Measurements from ENCODE around the gene UMOD.

The UMOD gene

DNA sequence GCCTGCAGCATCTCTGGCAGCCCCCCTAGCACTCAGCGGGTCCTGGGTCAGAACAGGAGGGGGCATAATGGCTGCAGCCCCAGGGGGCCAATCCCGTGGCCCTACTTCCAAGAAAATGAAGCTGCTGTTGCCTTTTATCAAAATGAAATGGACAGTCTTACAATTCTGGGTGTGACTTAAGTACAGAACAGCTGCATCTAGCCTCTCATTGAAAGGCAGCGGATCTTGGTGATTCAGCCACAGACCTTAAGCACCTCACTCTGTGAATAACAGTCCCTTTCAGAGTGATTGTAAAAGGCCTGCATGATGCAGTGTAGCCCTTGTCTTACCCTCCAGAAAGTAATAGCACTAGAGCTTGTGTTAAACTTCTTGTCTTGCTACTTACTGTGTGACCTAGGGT, 11.5 kb upstream of the UMOD start:
- no peak for DNase-seq (ENCODE audit: low read depth in 1 of 2, low spot score in 1 of 2)

DNA sequence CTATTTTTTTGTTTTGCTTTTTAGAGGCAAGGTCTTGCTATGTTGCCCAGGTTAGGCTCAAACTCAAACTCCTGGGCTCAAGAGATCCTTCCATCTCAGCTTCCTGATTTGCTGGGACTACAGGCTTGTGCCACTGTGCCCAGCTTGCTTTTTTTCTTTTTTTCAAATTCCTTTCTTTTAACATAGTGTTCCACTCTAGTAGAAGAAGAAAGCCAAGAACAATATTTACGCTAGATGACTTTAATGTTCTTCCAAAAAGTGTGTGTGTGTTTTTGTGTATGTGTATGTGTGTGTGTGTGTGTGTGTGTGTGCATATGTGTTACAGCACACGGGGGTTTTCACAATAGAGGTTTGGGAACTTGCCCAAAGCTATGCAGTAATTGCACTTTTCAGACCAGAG, 10.7 kb upstream of the UMOD start:
- no peak for DNase-seq (ENCODE audit: low read depth in 1 of 2, low spot score in 1 of 2)

DNA sequence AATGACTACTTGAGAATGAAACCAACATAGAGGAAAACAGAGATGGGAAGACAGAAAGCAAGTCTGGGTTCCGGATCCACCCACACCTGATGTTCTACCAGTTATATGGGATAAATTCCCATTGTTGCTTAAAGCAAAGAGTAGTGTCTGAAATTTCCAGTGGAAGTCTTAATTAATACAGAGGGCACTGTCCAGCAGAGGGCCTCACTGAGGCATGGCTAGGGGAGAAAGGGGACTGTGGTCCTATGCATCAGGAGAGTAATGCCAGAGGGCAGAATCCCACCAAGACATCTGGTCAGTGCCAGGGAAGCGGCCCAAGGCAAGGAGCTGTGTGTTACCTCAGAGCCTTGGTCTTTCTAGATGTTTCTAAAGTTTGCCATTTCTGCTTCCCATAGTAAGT, 7.5 kb upstream of the UMOD start:
- no peak for DNase-seq (ENCODE audit: low read depth in 1 of 2, low spot score in 1 of 2)

DNA sequence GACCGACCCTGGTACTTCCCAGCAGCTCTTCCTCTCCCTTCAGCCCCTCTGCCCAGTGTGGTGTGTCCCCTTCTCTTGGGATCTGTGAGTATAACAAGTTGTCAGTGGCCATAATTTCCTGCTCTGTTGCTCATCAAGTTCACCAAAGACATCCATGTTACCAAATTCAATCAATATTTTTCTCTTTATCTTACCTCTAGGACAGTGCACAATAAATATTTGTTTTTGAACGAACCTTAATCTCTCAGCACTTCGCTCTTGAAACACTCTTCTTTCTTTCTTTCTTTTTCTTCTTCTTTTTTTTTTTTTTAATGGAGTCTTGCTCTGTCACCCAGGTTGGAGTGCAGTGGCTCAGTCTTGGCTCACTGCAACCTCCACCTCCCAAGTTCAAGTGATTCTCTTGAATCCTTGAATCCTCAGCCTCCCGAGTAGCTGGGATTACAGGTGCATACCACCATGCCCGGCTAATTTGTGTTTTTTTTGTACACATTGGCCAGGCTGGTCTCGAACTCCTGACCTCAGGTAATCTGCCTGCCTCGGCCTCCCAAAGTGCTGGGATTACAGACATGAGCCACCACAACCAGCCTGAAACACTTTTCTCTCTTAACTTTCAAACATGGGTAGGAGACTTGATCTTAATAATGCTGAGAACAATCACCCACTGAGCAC, 2.7 kb upstream of the UMOD start:
- no peak for DNase-seq (ENCODE audit: low read depth in 1 of 2, low spot score in 1 of 2)

DNA sequence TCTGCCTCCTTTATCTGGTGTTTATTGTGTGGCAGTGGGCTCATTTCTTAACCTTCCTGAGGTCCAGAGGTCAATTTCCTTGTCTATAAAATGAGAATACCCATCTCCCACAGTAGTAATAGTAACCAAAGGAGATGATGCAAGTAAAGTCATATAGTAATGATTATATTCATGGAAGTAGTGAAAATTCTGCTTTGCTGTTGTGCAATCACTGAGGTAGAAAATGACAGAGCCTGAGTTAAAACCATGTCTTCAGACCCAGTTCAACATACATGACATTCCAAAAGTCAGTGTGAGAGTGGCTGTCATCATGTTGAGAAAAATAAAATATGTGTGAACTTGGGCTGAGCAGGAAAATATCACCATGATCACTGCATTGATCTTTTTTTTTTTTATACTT, 864 bp upstream of the UMOD start:
- no peak for DNase-seq (ENCODE audit: low read depth in 1 of 2, low spot score in 1 of 2)

DNA sequence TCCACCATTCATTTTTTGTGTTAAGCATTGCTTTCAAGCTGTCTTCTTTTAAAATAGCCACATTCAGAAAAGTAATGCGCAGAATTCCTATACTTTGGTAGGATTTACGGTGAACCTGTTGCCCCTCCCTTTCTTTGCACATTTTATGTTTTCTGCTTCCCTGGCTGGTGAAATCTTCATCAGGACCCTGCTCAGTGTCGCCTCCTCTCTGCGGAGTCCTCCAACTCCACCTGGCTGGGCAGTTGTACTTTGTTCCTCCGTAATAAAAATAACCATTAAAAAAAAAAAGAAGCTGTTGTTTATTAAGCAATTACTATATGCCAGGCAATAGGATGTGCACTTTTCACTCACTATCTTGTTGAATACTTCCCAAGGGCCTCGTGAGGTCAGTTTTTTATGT, 2.9 kb downstream of the UMOD start:
- DNase-seq (ENCODE audit: low read depth in 1 of 2, low spot score in 1 of 2): no peak

DNA sequence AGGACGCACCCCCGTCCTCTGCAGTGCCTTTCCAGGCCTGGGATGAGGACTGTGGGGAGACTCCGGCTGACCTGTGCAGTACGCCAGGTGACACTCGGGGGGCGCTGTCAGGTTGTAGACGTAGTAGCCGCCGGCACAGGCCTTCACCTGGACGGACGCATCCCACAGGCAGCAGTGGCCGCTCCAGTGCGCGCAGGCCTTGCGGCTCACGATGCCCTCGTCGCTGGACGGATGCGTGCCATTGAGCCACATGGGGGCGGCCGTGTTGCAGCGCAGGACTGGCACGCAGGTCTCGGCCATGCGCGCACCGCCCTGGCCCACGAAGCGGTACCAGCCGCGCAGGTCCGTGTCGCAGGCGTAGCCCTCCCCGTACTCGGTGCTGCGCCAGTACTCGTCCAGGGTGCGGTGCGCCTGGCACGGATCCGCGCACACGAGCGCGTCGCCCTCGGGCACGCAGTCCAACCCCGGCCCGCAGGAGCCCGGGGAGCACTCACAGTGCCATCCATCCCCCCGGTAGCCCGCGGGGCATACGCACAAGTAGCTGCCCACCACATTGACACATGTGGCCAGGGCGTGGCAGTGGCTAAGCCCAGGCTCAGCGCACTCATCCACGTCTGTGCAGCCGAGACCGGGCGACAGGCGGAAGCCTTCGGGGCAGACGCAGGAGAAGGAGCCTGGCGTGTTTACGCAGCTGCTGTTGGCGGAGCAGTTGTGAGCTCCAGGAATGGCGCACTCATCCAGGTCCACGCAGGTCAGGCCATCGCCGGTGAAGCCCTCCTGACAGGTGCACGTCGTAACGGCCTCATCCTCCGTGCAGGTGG, 3.9 kb downstream of the UMOD start:
- DNase-seq (ENCODE audit: low read depth in 1 of 2, low spot score in 1 of 2): no peak

DNA sequence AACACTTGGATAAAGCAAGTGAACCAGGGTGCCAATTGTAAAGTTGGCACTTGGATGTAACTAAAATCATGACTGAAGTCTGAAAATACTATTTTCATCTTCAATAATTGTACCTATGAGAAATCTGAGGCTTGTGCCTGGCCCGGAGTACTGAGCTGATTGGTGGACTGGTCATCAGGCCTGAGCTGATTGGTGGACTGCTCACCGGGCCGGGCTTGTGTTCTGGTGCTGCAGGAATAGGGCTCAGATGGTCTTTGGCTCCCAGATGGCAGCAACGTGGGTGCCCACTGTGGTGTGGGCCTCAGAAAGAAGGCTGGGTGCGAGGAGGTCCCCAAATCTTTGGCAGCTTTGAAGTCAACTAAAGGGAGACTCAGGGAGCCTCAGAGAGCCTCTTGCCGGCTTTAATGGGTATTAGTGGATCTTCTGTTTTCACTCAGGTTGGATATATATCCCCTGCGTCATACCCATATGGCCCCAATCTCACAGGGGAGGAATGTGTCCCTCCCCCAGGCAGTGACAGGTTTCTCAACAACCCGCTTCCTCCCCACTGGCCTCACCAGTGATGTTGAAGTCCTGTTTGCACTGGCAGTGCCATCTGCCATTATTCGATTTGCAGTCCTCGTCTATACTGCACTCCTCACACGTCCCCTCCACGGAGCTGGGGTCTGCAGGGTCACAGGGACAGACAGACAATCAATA, 4.7 kb downstream of the UMOD start:
- no peak for DNase-seq (ENCODE audit: low read depth in 1 of 2, low spot score in 1 of 2)

DNA sequence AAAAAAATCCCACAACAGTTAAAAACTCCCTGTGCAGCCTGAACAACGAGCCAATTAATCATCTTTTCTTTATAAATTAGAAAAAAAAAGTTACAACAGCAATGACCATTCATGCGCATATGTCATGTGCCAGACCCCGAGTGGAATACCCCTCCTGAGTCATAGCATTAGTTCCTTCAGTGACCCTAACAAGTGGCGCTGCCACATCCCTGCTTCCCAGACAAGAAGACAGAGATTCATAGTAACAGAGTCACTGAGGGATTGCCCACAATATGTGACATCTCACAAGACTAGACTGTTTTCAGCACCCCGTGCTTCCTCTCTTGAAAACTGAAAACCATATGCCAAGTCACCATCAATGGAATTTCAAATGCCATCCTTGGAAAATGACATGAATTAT, 7.9 kb downstream of the UMOD start:
- DNase-seq (ENCODE audit: low read depth in 1 of 2, low spot score in 1 of 2): no peak

DNA sequence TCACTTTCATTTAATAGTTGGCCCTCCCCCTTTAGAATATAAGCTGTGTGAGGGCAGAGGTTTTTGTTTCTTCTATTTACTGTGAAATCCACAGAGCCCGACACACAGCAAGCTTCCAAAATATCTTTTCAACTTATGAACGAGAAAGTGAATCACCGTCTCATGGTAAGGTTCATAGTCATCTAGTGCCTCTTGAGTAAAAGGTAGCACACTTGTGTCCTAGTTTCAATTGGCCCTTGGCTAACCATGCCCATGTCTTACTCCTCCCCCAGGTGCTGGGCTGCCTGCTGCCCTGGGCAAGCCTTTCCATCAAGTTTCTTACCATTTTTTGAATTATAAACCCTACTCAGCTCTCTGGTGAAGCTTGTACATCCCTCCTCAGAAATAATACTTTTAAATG, 12.8 kb downstream of the UMOD start:
- no peak for DNase-seq (ENCODE audit: low read depth in 1 of 2, low spot score in 1 of 2)

DNA sequence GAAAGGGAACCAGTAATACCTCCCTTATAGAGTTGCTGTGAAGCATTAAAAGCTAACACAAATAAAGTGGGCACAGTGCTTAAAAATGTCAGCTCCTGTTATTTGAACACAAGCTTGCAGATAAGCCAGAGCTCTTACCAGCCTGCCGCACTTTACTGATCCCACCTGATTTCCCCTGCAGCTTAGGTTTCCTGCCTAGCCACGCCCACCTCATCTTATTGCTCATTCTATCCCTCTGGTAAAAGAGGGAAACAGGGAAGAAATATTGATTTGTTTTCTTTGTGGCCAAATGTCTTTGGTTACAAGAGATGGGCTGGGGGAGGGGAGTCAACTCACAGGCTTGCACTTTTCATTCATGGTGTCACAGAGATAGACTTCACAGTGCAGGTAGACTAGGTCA, 15.6 kb downstream of the UMOD start:
- DNase-seq (ENCODE audit: low read depth in 1 of 2, low spot score in 1 of 2): no peak

DNA sequence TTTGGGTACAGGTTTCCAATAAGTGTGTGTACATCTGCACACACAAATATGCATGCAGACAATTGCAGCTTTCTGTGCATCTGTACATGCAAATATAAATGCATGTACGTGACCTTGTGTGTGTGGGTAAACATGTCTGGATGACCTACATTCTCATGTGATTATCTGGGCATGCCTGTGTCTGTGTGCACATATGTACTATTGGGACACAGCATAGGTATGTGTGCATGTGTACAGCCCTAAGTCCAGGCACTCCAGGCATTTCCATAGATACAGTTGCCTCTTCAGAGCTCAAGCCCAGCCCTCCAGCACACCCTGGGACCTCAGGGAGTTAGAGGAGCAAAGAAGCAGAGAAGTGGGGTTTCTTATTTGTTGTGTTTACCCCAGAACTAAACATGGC, 18.1 kb downstream of the UMOD start:
- DNase-seq (ENCODE audit: low read depth in 1 of 2, low spot score in 1 of 2): no peak

DNA sequence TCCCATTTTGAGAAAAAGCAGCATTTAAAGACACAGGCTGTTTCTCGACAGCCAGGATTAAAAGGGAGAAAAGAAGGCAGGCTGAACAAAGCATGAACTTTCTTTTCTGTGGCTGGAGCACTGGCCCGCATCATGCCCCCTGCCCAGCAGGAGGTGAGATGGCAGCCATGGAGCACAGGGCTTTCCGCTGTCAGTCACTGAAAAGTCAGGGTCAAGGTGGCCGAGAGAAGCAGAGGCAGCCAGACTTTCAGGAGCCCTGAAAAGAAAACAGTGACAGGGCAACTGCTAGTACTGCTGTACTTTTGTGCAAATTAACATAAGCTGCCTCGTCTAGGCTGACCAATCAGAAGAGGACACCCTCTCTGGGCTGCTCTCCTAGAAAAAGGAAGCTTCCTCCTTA, 19.4 kb downstream of the UMOD start:
- no peak for DNase-seq (ENCODE audit: low read depth in 1 of 2, low spot score in 1 of 2)

DNA sequence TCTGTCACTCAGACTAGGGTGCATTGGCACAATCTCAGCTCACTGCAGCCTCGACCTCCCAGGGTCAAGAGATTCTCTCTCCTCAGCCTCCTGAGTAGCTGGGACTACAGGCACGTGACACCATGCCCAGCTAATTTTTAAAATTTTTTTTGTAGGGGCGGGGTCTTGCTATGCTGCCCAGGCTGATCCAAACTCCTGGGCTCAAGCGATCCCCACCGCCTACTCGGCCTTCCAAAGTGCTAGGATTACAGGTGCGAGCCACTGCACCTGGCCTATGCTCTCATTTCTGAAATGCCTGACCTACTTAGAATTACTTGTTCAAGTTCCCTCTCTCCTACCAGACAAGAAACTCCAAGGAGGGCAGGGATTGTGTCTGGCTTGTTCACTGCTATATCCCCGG, 20.1 kb downstream of the UMOD start:
- no peak for DNase-seq (ENCODE audit: low read depth in 1 of 2, low spot score in 1 of 2)

DNA sequence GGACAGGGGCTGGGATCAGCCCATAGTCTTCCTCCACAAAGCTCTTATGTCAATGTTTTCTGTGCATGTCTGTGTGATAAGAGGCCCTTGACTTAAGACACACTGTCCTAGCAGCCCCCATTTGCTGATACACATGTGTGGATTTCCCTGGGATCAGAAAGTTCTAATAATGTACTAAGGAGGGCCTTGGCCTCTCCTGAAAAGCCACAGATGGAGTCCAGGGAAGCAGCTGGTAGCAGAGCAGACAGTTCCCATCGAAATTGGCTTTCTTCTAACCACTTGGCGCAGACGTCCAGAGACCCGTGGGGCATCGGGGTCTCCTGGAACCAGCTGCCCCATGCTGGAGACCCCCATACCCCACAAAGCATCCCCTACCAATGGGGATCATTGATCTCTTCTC, 20.9 kb downstream of the UMOD start:
- DNase-seq (ENCODE audit: low read depth in 1 of 2, low spot score in 1 of 2): no peak

DNA sequence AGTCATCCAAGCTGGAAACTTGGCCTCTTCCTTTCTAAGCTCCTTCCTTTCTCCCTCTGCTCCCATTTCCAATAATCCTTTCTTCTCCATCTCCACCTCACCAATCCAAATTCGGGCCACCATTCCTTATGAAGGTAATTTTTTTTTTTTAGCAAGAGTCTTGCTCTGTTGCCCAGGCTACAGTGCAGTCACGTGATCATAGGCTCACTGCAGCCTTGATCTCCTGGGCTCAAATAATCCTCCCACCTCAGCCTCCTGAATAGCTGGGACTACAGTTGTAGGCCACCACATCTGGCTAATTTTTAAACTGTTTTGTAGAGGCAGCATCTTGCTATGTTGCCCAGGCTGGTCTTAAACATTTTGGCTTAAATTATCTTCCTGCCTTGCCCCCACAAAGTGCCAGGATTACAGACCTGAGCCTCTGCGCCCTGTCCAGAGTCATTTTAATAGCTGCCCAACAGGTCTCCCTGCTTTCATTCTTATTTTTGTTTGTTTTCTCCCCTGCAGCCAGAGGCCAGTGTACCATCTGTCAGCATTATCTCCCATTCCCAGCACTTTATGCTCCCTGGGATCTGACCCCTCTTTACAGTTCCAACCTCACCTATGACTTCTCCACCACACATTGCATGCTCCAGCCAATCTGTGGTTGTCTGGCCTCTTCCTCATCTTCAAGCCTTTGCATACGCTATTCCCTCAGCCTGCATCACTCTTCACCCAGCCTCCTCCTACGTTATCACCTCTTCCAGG, 22.9 kb downstream of the UMOD start:
- no peak for DNase-seq (ENCODE audit: low read depth in 1 of 2, low spot score in 1 of 2)

DNA sequence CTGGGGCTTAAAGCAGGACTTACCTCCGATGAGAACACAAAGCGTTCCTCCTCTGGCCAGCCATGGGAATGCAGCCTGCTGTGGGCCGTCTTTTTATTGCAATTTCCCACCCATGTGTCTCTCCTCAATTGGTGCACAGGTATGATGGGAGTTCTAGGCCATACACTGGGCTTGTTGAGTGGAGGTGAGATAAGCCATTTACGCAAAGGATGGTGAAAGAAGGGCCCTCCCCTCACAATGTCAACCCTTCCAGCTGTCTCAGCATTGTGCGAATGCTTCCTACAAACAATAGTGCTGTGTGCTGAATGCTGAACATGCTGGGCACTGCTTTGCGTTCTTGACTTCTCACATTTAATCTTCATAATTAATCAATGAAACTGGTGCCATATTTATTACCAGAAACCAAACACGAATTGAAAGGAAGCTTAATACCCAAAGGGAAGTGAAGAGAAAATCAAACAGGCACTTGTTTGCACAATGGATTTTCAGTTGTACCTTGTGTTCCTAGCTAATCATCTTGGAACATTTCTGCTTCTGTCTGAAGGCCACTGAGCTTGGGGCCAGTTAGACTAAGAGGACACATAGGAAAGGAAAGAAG, 25.0 kb downstream of the UMOD start, which contains the start of gene GP2:
Gene GP2 (minus strand): TSS at position 70 of the 598 bp plus-strand sequence. CDS start 1,082 bp downstream, outside the sequence.
- DNase-seq (ENCODE audit: low read depth in 1 of 2, low spot score in 1 of 2): no peak

DNA sequence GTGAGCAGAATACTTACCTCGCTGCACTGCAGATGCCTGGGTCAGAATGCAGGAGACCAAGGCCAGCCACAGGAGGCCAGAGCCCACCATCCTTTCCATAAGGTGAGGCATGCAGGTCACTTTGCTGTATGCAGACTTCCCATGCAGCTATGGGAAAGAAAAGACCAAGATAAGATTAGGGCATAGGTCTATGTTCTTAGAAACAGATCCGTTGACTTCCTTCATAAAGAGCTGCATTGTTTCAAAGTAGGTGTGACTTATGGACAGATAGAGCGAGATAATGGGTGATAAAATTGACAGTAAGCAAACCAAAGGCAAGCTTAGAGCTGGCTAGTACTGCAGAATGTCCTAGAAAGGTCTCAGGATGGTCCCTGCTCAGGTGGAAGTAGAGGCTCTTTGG, 26.2 kb downstream of the UMOD start:
- DNase-seq (ENCODE audit: low read depth in 1 of 2, low spot score in 1 of 2): no peak

DNA sequence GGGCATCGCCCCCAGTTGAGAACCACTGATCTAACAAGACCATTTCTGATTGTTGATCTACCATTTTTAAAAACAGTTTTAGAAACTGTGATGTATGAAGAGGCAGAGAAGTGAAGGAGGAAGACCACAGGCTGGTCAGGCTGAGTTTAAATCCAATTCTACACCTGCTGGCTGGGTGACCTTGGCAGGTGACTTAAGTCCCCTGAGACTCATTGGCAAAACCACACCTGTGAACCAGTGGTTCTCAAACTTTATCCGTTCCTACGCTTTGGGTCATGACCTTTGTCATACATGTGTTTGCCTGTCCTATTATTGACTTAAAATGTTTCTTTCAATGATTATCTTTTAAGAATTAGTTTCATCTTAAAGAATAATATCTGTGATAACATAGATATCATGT, 27.5 kb downstream of the UMOD start:
- no peak for DNase-seq (ENCODE audit: low read depth in 1 of 2, low spot score in 1 of 2)

DNA sequence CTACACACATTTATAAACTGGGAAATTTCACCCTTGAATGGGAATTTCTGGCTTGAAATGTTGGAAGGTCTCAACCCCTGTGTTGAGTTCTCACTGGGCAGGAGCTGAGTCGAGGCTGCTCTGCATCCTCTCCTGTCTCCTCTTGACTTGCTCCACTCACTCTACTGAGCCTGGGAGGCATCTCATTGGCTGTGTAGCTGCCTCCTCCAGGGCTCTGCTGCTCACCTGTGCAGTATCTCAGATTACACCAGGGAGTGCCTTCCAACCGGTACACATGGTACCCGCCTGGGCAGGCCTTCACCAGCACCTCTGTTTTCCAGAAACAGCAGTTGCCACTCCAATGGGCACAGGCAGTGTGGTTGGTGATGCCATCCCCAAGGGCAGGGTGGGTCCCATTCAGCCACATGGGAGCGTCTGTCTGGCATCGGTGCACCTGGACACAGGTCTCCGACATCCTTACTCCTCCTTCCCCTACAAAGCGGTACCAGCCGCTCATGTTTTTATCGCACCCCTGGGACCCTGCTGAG, 28.9 kb downstream of the UMOD start:
- DNase-seq (ENCODE audit: low read depth in 1 of 2, low spot score in 1 of 2): no peak

DNA sequence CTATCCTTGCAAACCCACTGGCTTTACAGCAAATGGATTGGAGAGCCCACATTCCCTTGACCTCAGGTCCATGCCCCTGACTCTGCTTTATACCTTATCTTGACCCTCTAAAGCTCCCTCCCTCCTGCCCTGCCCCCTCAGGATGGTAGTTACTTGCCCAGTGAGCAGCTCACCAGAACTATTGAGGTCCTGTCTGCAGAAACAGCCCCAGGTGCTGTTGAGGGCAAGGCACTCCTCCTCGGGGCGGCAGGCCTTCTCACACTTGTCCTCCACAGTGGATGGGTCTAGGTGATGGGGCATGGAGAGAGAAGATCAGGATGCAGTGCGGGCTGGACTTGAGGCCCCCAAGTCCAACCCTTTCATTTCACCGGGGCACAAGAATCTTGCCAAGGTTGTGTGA, 29.8 kb downstream of the UMOD start:
- DNase-seq (ENCODE audit: low read depth in 1 of 2, low spot score in 1 of 2): no peak

Measured in stimulated activated CD4-positive, alpha-beta T cell treated with anti-CD3 and anti-CD28 coated beads, Interleukin-15, amount 100 ng/mL, for 1 hour (primary cell).